A673 (cell line): ENCODE measurements around the gene ZNF184.

Experiments used
- CTCF ChIP-seq: fragments of 300-800, 200-600 bp; sonication (generic); conservative IDR thresholded peaks from 2 replicates; pipeline ENCODE4 v1.5.1; 2017; ENCODE audit warnings: low read depth, mild to moderate bottlenecking, antibody characterized with exemption, low read length, moderate library complexity, mixed read lengths
- EZH2 ChIP-seq: fragments of 200-600 bp; sonication (generic); IDR thresholded peaks from 2 replicates; pipeline ENCODE4 v1.6.1; 2017; ENCODE audit warnings: borderline replicate concordance, low read depth, mild to moderate bottlenecking, mixed read lengths, antibody characterized with exemption, low read length; ENCODE audit not compliant: poor library complexity, severe bottlenecking

GRCh38 chr6:27470023-27470422, 2.9 kb downstream of the ZNF184 start:
- TF ChIP-seq CTCF (no peak), EZH2 (no peak)
